Measurements from ENCODE around the gene ATP2A3.
"Not testable (repeated sequence)": the region's sequence is repeated elsewhere in the genome, so short reads cannot be mapped to it uniquely, and the experiment has no call there.

ATP2A3 gene

DNA sequence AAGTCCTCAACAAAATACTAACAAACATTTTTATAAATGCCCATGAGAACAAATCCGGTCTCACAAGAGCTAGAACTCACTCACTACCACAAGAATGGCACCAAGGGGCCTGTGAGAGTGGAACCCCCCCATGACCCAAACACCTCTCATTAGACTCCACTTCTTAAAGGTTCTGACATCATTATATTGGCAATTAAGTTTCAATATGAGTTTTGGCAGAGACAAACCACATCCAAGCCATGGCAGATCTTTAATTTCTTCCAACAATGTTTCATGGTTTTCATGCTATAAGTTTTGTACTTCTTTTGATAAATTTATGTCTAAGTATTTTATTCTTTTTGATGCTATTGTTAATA is 30.0 kb upstream of the ATP2A3 start:
- TF ChIP-seq, protein P1, sequence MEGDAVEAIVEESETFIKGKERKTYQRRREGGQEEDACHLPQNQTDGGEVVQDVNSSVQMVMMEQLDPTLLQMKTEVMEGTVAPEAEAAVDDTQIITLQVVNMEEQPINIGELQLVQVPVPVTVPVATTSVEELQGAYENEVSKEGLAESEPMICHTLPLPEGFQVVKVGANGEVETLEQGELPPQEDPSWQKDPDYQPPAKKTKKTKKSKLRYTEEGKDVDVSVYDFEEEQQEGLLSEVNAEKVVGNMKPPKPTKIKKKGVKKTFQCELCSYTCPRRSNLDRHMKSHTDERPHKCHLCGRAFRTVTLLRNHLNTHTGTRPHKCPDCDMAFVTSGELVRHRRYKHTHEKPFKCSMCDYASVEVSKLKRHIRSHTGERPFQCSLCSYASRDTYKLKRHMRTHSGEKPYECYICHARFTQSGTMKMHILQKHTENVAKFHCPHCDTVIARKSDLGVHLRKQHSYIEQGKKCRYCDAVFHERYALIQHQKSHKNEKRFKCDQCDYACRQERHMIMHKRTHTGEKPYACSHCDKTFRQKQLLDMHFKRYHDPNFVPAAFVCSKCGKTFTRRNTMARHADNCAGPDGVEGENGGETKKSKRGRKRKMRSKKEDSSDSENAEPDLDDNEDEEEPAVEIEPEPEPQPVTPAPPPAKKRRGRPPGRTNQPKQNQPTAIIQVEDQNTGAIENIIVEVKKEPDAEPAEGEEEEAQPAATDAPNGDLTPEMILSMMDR (conservative IDR thresholded peaks at IDR 0.05; ENCODE audit: low read length) = no peak
- TF ChIP-seq EZH2phosphoT487 (IDR thresholded peaks at IDR 0.05; ENCODE audit: borderline replicate concordance) = no peak
- H3K4me3 ChIP-seq (ENCODE audit: low read length, poor library complexity, severe bottlenecking) = no peak overlapping the region
- H3K36me3 ChIP-seq (ENCODE audit: insufficient read depth, low read length) = no peaks in the 10 kb centered on the region
- H3K4me1 ChIP-seq (ENCODE audit: insufficient read depth, low read length, poor library complexity, severe bottlenecking) = no peaks in the 10 kb centered on the region
- H3K79me2 ChIP-seq (ENCODE audit: insufficient read depth, low read length) = no peaks in the 10 kb centered on the region
- no peak overlapping the region for H2AFZ ChIP-seq (ENCODE audit: low read length)
- no peaks in the 10 kb centered on the region for H3K9me3 ChIP-seq (ENCODE audit: insufficient read depth, low read depth, low read length)
- H4K20me1 ChIP-seq (ENCODE audit: insufficient read depth, low read length, poor library complexity, severe bottlenecking) = no peaks in the 10 kb centered on the region
- no peaks in the 10 kb centered on the region for H3K27me3 ChIP-seq (ENCODE audit: insufficient read depth, low read length, poor library complexity, severe bottlenecking)
- H3K9me2 ChIP-seq (replicated peaks; ENCODE audit: low read depth, low read length) = no peaks in the 10 kb centered on the region
- H3K4me2 ChIP-seq (ENCODE audit: low read depth, low read length, poor library complexity, severe bottlenecking) = no peak overlapping the region
- no peak overlapping the region for H3K9ac ChIP-seq (ENCODE audit: low read depth, low read length, poor library complexity, severe bottlenecking)
- H3F3A ChIP-seq (ENCODE audit: low read depth) = no peaks in the 10 kb centered on the region

DNA sequence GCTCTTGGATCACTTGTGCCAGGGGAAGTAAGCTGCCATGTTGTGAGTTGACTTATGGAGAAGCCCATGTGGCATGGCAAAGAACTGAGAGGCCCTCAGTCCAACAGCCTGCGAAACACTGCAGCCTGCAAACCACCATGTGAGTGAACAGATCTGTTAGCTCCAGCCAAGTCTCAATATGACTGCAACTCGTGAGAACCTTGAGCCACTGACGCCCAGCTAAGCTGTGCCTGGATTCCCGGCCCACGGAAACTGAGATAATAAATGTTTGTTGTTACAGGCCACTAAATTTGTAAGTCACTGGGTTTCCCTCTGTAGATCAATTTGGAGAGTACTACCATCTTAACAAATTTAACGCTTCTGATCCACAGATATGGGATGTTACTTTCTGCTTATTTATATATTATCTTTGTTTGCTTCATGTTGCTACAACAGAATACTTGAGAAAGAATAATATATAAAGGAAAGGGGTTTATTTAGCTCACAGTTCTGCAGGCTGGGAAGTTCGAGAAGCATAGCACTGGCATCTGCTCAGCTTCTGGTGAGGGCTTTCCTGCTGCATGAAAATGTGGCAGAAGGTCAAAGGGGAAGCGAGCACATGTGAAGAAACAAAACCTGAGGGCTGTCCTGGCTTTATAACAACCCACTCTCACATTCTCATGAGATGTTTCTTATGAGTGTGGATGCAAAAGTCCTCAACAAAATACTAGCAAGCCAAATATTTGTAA is 29.4 kb upstream of the ATP2A3 start:
- Histone ChIP-seq H2AFZ (ENCODE audit: low read length) (no peak overlapping the region), H3K4me1 (ENCODE audit: insufficient read depth, low read length, poor library complexity, severe bottlenecking) (no peaks in the 10 kb centered on the region), H3K9me3 (ENCODE audit: insufficient read depth, low read depth, low read length) (no peaks in the 10 kb centered on the region), H3K4me2 (ENCODE audit: low read depth, low read length, poor library complexity, severe bottlenecking) (no peak overlapping the region), H3K4me3 (ENCODE audit: low read length, poor library complexity, severe bottlenecking) (no peak overlapping the region), H3K79me2 (ENCODE audit: insufficient read depth, low read length) (no peaks in the 10 kb centered on the region), H3K27me3 (ENCODE audit: insufficient read depth, low read length, poor library complexity, severe bottlenecking) (no peaks in the 10 kb centered on the region), H3K9me2 (replicated peaks; ENCODE audit: low read depth, low read length) (no peaks in the 10 kb centered on the region), H3K9ac (ENCODE audit: low read depth, low read length, poor library complexity, severe bottlenecking) (no peak overlapping the region), H4K20me1 (ENCODE audit: insufficient read depth, low read length, poor library complexity, severe bottlenecking) (no peaks in the 10 kb centered on the region), H3K36me3 (ENCODE audit: insufficient read depth, low read length) (no peaks in the 10 kb centered on the region), H3F3A (ENCODE audit: low read depth) (no peaks in the 10 kb centered on the region)
- TF ChIP-seq, protein P1 (conservative IDR thresholded peaks at IDR 0.05; ENCODE audit: low read length) = no peak

DNA sequence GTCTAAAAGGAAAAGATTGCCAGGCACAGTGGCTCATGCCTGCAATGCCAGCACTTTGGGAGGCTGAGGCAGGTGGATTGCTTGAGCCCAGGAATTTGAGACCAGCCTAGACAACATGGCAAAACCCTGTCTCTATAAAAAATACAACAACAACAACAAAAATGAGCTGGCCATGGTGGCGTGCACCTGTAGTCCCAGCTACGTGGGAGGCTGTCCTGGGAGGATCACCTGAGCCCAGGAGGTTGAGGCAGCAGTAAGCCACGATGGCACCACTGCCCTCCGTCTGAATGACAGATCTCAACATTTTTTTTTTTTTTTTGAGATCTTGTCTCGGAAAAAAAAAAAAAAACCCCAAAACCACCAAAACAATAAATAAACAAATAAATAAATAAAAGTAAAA is 28.1 kb upstream of the ATP2A3 start:
- Histone ChIP-seq H3K9me3 (ENCODE audit: insufficient read depth, low read depth, low read length) (no peaks in the 10 kb centered on the region), H2AFZ (ENCODE audit: low read length) (no peak overlapping the region), H3F3A (ENCODE audit: low read depth) (no peaks in the 10 kb centered on the region), H3K27me3 (ENCODE audit: insufficient read depth, low read length, poor library complexity, severe bottlenecking) (no peaks in the 10 kb centered on the region), H3K79me2 (ENCODE audit: insufficient read depth, low read length) (no peaks in the 10 kb centered on the region), H3K36me3 (ENCODE audit: insufficient read depth, low read length) (no peaks in the 10 kb centered on the region), H3K9me2 (replicated peaks; ENCODE audit: low read depth, low read length) (no peaks in the 10 kb centered on the region), H3K9ac (ENCODE audit: low read depth, low read length, poor library complexity, severe bottlenecking) (no peak overlapping the region), H4K20me1 (ENCODE audit: insufficient read depth, low read length, poor library complexity, severe bottlenecking) (no peaks in the 10 kb centered on the region), H3K4me3 (ENCODE audit: low read length, poor library complexity, severe bottlenecking) (no peak overlapping the region), H3K4me1 (ENCODE audit: insufficient read depth, low read length, poor library complexity, severe bottlenecking) (no peaks in the 10 kb centered on the region), H3K4me2 (ENCODE audit: low read depth, low read length, poor library complexity, severe bottlenecking) (no peak overlapping the region)
- TF ChIP-seq, protein P1 (conservative IDR thresholded peaks at IDR 0.05; ENCODE audit: low read length) = no peak
- no peak for TF ChIP-seq EZH2phosphoT487 (IDR thresholded peaks at IDR 0.05; ENCODE audit: borderline replicate concordance)

DNA sequence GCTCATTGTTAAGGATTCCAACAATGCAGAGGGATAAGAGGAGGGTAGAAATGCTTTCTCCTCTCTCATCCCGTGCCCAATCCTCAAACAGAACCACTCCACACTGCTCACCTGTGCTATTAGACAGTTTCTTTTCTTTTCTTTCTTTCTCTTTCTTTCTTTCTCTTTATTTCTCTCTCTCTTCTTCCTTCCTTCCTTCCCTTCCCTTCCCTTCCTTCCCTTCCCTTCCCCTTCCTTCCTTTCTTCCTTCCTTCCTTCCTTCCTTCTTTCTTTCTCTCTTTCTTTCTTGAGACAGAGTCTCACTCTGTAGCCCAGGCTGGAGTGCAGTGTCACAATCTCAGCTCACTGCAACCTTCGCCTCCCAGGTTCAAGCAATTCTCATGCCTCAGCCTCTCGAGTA is 27.5 kb upstream of the ATP2A3 start:
- H3K9ac ChIP-seq (ENCODE audit: low read depth, low read length, poor library complexity, severe bottlenecking); H3K4me2 ChIP-seq (ENCODE audit: low read depth, low read length, poor library complexity, severe bottlenecking); H4K20me1 ChIP-seq (ENCODE audit: insufficient read depth, low read length, poor library complexity, severe bottlenecking); H3K9me2 ChIP-seq (replicated peaks; ENCODE audit: low read depth, low read length); H3K79me2 ChIP-seq (ENCODE audit: insufficient read depth, low read length); H3K9me3 ChIP-seq (ENCODE audit: insufficient read depth, low read depth, low read length); H3K36me3 ChIP-seq (ENCODE audit: insufficient read depth, low read length); H3K4me1 ChIP-seq (ENCODE audit: insufficient read depth, low read length, poor library complexity, severe bottlenecking); H3K27me3 ChIP-seq (ENCODE audit: insufficient read depth, low read length, poor library complexity, severe bottlenecking); H3F3A ChIP-seq (ENCODE audit: low read depth); H2AFZ ChIP-seq (ENCODE audit: low read length); H3K4me3 ChIP-seq (ENCODE audit: low read length, poor library complexity, severe bottlenecking): not testable (repeated sequence)
